Measurements from ENCODE around the gene P2RX6.
"Not testable (repeated sequence)": the region's sequence is repeated elsewhere in the genome, so short reads cannot be mapped to it uniquely, and the experiment has no call there.

Gene P2RX6

DNA sequence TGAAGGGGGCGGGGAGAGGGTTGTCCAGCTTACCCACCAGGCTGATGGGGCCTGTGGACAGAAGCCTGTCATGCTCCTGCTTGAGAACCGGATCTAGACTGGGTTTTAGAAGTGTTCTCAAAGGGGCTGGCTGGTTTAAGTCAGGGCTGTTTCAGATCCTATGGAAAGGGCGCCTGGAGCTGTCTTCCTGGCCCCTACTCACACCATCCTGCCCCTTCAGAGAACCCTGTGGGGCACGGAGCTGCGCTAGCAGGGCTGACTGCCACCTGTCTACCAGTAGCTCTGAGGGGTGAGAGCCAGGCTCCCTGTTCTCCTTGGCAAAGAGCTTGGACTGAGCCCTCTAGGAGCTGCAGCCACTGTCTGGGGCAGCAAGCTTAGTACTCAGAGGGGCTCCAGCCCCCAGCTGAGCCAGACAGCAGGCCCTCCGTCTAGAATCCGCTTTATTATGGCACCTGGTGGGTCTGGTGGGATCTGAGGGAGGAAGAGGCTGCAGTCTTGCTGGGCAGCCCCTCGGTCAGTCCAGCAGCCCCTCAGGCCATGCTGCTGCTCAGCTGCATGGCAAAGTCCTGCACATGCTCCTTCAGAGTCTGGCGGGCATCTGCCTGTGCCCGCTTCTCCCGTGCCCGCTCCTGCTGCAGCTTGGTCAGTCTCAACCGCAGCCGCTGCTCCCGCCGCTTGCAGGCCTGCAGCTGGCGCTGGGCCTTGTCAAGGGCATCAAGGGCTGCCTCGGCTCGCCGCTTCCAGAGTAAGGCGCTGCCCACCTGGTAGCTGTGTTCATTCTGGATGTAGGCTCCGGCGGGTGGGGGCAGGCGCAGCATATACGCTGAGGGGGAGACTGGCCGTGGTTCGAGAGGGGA is 15.4 kb upstream of the P2RX6 start:
- no peak for TF ChIP-seq JUND (IDR thresholded peaks at IDR 0.05; ENCODE audit: low read depth)
- DNase-seq (ENCODE audit: low read depth in 1 of 2, low spot score in 1 of 2), result no peak
- in situ Hi-C loops (cut with HindIII; ENCODE audit: low pct_unique_long_range_greater_than_20kb, low sequenced_read_pairs), result no loop called here

DNA sequence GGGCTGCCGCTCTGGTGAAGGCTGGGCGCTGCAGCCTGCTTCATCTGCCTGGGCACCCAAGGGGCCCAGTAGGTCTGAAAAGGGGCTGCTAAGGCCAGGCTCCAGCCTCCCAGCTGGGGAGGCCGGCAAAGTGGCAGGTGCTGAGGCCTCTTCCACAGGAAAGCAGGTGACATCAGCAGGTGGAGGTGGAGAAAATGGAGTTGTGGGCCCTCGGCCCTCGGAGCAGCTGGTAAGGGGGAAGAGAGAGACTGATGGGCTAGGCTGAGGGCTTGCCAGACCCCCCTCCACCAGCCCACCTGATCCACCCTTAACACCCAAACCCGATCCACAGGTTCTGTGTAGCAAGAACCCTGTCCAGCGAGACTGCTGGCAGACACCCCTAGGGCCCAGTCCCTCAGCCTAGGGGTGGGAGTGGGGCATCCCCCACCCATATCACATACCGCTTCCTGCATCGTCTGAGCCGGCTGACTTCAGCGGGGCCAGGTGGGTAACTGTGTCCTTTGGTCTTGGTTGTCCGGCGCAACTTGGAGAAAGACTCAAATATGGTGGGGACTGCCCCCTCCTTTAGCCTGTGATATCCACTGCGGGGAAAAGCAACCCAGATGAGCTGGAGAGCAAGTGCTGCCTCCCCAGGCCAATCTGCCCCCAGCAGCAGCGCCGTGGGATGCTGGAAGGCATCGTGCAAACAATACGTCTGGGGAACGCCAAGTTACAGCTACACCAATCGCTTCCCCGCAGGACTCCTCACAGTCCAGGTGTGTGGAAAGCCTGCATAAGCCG is 14.6 kb upstream of the P2RX6 start:
- in situ Hi-C loops (cut with HindIII; ENCODE audit: low pct_unique_long_range_greater_than_20kb, low sequenced_read_pairs), result no loop called here
- no peak for DNase-seq (ENCODE audit: low read depth in 1 of 2, low spot score in 1 of 2)
- TF ChIP-seq JUND (IDR thresholded peaks at IDR 0.05; ENCODE audit: low read depth), result no peak

DNA sequence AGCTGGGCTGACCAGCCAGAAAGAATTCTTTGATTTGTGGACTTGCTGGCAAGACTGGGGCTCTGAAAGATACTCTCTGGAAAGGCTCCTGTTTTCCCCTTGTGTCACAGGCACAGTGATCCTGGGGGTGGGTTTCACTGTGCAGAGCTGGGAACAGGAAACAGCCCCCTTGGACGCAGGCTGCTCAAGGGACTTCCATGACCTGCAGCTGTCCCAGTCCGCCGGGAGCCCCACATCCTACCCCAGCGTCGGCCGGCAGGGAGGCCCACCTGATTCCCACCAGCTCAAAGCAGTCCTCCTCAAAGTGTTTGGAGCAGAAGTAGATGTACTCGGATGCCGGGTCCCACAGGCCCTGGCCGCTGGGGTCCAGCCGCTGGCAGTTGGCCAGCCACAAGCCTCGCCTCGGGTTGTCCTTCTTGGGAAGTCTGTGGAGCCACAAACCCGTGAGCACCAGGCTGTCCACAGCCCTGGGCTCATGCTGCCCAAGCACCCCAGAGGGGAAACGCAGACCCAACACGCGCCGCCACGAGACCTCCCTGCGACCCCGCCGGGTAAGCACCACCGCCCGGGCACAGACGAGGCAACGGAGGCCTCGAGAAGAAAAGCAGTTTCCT is 13.9 kb upstream of the P2RX6 start:
- no peak for TF ChIP-seq JUND (IDR thresholded peaks at IDR 0.05; ENCODE audit: low read depth)

DNA sequence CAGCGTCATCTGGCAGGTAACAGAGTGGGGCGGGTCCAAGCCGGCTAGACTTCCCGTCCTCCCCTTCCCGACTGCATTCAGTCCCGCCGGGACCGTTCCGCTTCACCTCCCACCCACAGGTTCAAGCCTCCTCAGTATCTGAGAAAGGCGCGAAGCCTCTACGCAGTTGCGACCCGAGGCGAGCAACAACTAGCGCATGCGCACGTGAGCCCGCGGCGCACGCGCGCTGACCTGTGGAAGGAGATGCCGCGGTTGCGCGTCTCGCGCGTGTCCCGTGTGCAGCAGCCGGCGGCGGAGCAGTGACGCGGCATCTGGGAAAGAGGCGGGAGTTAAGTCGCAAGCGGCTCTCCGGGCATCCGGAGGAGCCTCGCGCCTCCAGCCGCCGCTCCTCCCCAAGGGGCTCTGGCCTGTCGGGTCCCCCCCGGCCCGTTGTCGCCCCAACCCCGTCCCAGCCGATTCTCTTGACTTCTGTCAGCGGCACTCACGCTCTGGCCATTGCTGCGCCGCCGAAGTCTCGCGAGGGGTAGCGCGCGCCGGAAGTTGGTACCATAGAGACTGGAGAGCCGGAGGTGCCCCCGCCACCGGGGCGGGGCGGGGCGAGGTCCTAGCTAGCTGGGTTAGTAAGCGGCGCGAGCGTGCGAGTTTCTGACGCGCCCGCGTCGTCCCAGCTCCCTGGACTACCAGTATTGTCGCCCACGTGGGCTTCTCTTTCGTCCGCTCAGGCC is 13.2 kb upstream of the P2RX6 start, which contains the start of gene THAP7:
Gene THAP7, minus strand, starts transcription at position 518 of the 725 bp plus-strand sequence. Its CDS starts 207 bp downstream, at position 311.
- in situ Hi-C loops (cut with HindIII; ENCODE audit: low pct_unique_long_range_greater_than_20kb, low sequenced_read_pairs), result no loop called here
- DNase-seq (ENCODE audit: low read depth in 1 of 2, low spot score in 1 of 2), result peak; percentile 81 to 94
- TF ChIP-seq JUND (IDR thresholded peaks at IDR 0.05; ENCODE audit: low read depth), result no peak

More for the DNA sequence above, 13.9 kb upstream of the P2RX6 start:
- in situ Hi-C loops (cut with HindIII; ENCODE audit: low pct_unique_long_range_greater_than_20kb, low sequenced_read_pairs), result no loop called here
- no peak for DNase-seq (ENCODE audit: low read depth in 1 of 2, low spot score in 1 of 2)

DNA sequence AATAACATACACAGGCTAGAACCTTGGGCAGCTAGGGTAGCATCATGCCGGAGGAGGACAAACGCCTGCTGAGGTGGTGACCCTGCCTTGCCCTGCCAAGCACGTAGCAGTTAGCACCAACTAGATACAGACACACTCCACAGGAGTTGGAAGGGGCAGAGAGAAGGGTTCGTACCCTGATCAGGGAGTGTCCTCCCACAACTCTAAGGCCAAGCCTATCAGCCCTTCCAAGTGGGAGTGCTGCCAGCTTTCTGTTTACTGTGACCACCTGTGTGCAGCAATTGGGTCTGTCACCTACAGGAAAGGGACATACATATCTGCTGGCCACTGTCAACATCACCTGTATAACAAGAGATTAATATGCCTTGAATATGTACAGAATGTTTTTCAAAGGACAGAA is 11.2 kb upstream of the P2RX6 start:
- no peak for DNase-seq (ENCODE audit: low read depth in 1 of 2, low spot score in 1 of 2)
- in situ Hi-C loops (cut with HindIII; ENCODE audit: low pct_unique_long_range_greater_than_20kb, low sequenced_read_pairs), result no loop called here
- no peak for TF ChIP-seq JUND (IDR thresholded peaks at IDR 0.05; ENCODE audit: low read depth)

DNA sequence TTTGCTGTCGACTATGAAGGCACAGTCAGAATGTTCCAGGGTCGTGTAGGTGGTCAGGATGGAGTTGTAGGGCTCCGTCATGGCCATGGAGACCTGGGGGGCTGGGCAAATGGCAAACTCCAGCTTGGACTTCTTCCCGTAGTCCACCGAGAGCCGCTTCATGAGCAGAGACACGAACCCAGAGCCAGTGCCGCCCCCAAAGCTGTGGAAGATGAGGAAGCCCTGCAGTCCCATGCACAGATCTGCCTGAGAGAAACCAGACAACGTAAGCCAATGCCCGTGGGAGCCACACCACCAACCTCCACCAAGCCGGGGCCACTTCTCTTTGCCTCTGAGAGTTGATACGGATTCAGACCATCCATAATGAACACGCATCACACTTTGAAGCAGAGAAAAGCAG is 5.8 kb upstream of the P2RX6 start:
- in situ Hi-C loops (cut with HindIII; ENCODE audit: low pct_unique_long_range_greater_than_20kb, low sequenced_read_pairs); DNase-seq (ENCODE audit: low read depth in 1 of 2, low spot score in 1 of 2): not testable (repeated sequence)

DNA sequence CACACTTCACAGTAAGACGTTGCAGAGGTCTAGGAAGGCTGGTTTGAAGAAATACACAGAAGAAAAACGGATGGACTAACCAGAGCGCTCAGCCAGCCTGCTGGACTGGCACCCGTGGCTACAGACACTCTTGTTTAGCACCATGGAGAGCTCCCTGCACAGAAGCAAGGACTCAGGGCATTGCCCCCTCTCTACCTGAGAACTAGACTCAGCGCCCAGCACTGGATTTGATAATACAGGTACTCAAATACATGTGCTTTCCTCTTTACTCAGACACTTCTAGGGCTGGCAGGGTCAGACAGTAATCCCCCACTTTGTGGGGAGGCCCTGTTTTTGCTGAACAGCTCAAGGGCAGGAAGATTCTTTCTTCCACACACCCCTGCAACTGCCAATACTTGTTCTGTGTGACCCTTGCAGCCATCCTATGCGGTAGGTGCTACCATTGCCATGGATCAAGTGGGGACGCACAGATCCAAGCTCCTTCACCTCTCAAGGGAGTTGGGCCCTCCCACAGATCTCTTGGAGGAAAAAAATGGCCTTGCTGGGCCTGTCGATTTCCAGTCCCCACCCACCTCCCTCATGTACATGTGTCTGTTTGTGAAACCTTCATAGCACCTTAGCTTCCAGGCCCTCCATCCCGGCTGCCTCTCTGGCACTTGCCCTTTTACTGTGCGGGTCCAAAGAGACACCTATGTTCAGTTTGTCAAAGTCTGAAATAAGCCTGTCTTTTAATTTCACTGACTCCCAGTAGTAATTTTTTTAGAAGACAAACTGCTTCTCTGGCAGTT is 5.1 kb upstream of the P2RX6 start:
- peak; percentile 82 to 85 for DNase-seq (ENCODE audit: low read depth in 1 of 2, low spot score in 1 of 2)
- no peak for TF ChIP-seq JUND (IDR thresholded peaks at IDR 0.05; ENCODE audit: low read depth)
- in situ Hi-C loops (cut with HindIII; ENCODE audit: low pct_unique_long_range_greater_than_20kb, low sequenced_read_pairs), result no loop called here

DNA sequence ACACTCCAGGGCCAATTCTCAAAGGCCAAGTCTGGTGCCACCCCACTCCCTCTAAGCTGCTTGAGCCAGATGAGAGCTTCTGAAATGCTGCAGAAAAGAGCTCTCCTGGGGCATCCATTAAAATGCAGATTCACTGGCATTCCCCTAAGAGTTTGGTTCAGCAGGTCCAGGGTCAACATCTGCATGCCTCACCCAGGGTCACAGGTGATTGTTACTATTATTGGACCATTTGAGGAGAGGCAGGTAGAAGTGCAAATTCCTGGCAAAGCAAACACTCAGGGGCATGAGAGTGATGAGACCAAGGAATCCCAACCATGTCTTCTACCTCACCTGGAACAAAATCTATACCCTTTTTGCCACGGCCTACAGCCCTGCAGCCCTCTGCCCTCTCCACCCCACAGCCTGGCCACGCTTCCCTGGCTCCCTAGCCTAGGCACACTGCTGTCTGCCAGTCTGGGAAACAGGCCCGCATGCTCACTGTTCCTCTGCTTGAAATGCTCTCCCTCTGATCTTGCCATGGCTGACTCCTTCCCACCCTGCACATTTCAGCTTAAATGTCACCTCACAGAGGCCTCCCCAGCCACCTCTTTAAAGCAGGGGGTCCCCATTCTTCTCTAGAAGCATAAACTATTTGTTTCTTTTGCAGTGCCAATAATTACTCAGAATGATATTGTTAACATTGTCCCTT is 4.4 kb upstream of the P2RX6 start:
- no peak for DNase-seq (ENCODE audit: low read depth in 1 of 2, low spot score in 1 of 2)
- TF ChIP-seq JUND (IDR thresholded peaks at IDR 0.05; ENCODE audit: low read depth), result no peak
- in situ Hi-C loops (cut with HindIII; ENCODE audit: low pct_unique_long_range_greater_than_20kb, low sequenced_read_pairs), result no loop called here

DNA sequence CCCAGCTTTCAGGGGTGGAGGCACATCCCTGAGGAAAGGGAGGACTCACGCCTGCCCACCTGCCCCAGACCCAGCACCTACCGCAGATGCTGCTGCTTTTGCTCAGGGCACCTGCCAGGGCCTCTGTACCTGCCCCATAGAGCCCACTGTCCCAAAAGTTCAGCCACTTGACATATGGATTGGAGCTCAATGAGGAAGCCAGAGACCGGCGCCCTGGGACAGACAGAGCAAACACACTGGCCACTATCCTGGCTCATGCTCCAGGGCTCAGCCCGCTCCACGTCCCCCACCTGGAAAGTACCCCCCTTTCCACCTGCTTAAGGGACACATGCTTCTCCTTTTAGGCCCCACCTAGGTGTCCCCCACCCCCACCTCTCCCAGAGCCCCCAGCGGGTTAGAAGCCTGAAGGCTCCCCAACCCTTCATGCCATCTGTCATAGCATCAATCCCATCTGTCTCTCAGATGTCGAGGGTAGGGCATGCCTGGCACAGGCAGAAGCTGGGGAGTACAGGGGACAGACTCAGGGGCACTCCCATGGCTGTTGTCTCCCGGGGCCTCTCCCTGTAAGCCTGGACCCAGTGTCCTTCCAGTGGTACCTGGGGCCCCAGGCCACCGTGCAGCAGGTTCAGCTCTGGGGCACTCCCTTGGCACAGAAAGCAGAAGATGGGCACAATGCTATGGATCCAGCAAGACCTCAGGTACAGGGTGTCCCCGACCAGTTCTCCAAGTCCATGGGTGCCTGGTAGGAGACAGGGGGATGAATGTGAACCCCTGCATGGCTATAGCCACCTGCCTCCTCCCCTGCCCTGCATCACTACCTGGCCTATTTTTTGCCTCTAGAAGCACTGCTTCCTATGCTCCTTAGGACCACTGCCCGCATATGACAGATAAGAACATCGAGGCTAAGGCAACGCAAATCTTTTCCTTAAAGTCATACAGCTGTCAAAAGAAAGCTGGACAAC is 2.2 kb upstream of the P2RX6 start:
- no peak for TF ChIP-seq JUND (IDR thresholded peaks at IDR 0.05; ENCODE audit: low read depth)
- DNase-seq (ENCODE audit: low read depth in 1 of 2, low spot score in 1 of 2), result no peak
- in situ Hi-C loops (cut with HindIII; ENCODE audit: low pct_unique_long_range_greater_than_20kb, low sequenced_read_pairs), result no loop called here

DNA sequence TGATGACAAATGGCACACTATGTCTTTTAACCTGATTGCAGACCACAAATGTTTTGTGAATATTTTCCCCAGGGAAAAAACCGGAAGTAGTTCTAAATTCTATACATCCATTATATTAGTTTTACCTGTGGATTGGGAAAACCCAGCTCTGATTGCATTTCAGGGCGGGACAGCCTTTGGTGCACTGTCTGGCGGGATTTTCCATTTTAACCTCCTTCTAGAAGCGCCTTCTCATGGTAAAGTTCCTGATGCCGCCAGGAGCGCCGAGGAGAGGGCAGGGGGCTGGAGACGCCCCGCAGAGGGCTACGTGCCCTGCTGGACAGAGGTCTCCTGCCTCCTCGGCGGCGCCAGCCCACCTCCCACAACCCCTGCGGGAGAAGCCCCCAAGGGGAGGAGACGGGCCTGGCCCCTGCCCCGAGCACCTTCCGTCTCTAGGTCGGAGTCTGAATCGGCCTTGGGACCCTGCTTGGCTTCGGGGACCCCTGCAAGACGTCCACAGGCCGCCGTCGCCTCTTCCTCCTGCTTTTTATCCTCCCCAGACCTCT is 1.2 kb upstream of the P2RX6 start:
- TF ChIP-seq JUND (IDR thresholded peaks at IDR 0.05; ENCODE audit: low read depth), result no peak
- no peak for DNase-seq (ENCODE audit: low read depth in 1 of 2, low spot score in 1 of 2)
- in situ Hi-C loops (cut with HindIII; ENCODE audit: low pct_unique_long_range_greater_than_20kb, low sequenced_read_pairs), result no loop called here

Measured in T47D (cell line).